GM21390 (cell line): ENCODE data around the gene DNALI1.
"Not testable (repeated sequence)": the region's sequence is repeated elsewhere in the genome, so short reads cannot be mapped to it uniquely, and the experiment has no call there.

ENCODE experiments used
- ATAC-seq: cut with Tn5 transposase; IDR thresholded peaks from one replicate; pipeline ENCODE4 v1.9.1; 2021; ENCODE audit not compliant: unreplicated experiment

The DNALI1 gene

GRCh38 chr1:37556712-37557196 lies at the start of gene DNALI1:
TSS of gene DNALI1 (plus strand) at chr1:37556940. CDS start at chr1:37556995, 55 bp downstream.
- no peak for ATAC-seq

GRCh38 chr1:37509181-37509580 lies 47.6 kb upstream of the DNALI1 start:
- no peak for ATAC-seq

GRCh38 chr1:37513795-37514349 lies 42.9 kb upstream of the DNALI1 start:
- ATAC-seq: no peak

GRCh38 chr1:37514350-37515184 lies 42.2 kb upstream of the DNALI1 start, which contains the start of gene MEAF6:
TSS of gene MEAF6 (minus strand) at chr1:37514766. CDS start at chr1:37514746, 20 bp downstream.
- ATAC-seq: peak; percentile 95

- no peak for ATAC-seq
These were observed 41.3 kb upstream of the DNALI1 start for GRCh38 chr1:37515185-37516034.

GRCh38 chr1:37517569-37517968 lies 39.2 kb upstream of the DNALI1 start:
- ATAC-seq: no peak

GRCh38 chr1:37518241-37518640 lies 38.5 kb upstream of the DNALI1 start:
- ATAC-seq: not testable (repeated sequence)

- not testable (repeated sequence) for ATAC-seq
These were observed 37.8 kb upstream of the DNALI1 start for GRCh38 chr1:37518929-37519328.

GRCh38 chr1:37519613-37520012 lies 37.1 kb upstream of the DNALI1 start:
- ATAC-seq: no peak

- not testable (repeated sequence) for ATAC-seq
These were observed 26.9 kb upstream of the DNALI1 start for GRCh38 chr1:37529888-37530287.

- not testable (repeated sequence) for ATAC-seq
These were observed 24.2 kb upstream of the DNALI1 start for GRCh38 chr1:37532418-37533156.

GRCh38 chr1:37533317-37534093 lies 23.2 kb upstream of the DNALI1 start:
- ATAC-seq: no peak

- ATAC-seq: no peak
These were observed 19.4 kb upstream of the DNALI1 start for GRCh38 chr1:37537378-37537777.

- not testable (repeated sequence) for ATAC-seq
These were observed 17.6 kb upstream of the DNALI1 start for GRCh38 chr1:37539154-37539553.

- no peak for ATAC-seq
These were observed 16.5 kb upstream of the DNALI1 start for GRCh38 chr1:37540036-37540785.

- no peak for ATAC-seq
These were observed 12.2 kb upstream of the DNALI1 start for GRCh38 chr1:37544530-37544929.

- ATAC-seq: no peak
These were observed 11.7 kb upstream of the DNALI1 start for GRCh38 chr1:37545019-37545418.

GRCh38 chr1:37549341-37549740 lies 7.4 kb upstream of the DNALI1 start:
- no peak for ATAC-seq

GRCh38 chr1:37553598-37553926 lies 3.2 kb upstream of the DNALI1 start:
- no peak for ATAC-seq
